Esophagus (tissue), 2 donors: ENCODE data around the gene MBIP. TPM values are rescaled to one million over a fixed set of nuclear protein-coding genes. Genes with fewer than 3 reads are reported as not detected.

Experiments used
- H3K27ac ChIP-seq, 2 donors: one replicate each; pipeline ENCODE4 v1.5.1; 2013; ENCODE audit warnings: low read depth in 2 of 2, mild to moderate bottlenecking in 2 of 2, inconsistent platforms in 1 of 2, low read length in 1 of 2, moderate library complexity in 1 of 2
- H3K27me3 ChIP-seq, 2 donors: one replicate each; pipeline ENCODE4 v1.6.1; 2013; ENCODE audit warnings: low read length in 2 of 2, control low read depth in 1 of 2, mild to moderate bottlenecking in 1 of 2; ENCODE audit not compliant: insufficient read depth in 2 of 2, control insufficient read depth in 1 of 2
- H3K36me3 ChIP-seq, 2 donors: one replicate each; pipeline ENCODE4 v1.6.1; 2013; ENCODE audit warnings: low read length in 1 of 2; ENCODE audit not compliant: control insufficient read depth in 2 of 2, insufficient read depth in 2 of 2
- H3K4me1 ChIP-seq, 2 donors: one replicate each; pipeline ENCODE4 v1.6.1; 2013; ENCODE audit warnings: low read length in 1 of 2; ENCODE audit not compliant: control insufficient read depth in 2 of 2, insufficient read depth in 2 of 2
- H3K4me3 ChIP-seq, 2 donors: one replicate each; pipeline ENCODE4 v1.5.1; 2013; ENCODE audit warnings: low read length in 2 of 2, mild to moderate bottlenecking in 2 of 2, low read depth in 1 of 2, moderate library complexity in 1 of 2
- H3K9me3 ChIP-seq, 2 donors: one replicate each; pipeline ENCODE4 v1.6.1; 2013; ENCODE audit warnings: mild to moderate bottlenecking in 2 of 2, low read depth in 1 of 2, low read length in 1 of 2, moderate library complexity in 1 of 2; ENCODE audit not compliant: control insufficient read depth in 2 of 2, insufficient read depth in 1 of 2
- WGBS, 2 donors: extraction: QIAGEN DNeasy Blood & Tissue Kit; methylation state at CpG; one replicate each; pipeline ENCODE4 v1.1.7; 2013; 5-methylcytosine and 5-hydroxymethylcytosine counted together
- polyA plus RNA-seq, 2 donors: library from polyadenylated mRNA; stranded (reverse); fragments of 200-250 nt; gene quantifications; one replicate each; pipeline ENCODE4 v1.2.3, GENCODE V29; 2013
- donor health status: healthy with polysubstance abuse.
- donor health status: Bipolar disorder and iron deficiency.

MBIP gene, protein sequence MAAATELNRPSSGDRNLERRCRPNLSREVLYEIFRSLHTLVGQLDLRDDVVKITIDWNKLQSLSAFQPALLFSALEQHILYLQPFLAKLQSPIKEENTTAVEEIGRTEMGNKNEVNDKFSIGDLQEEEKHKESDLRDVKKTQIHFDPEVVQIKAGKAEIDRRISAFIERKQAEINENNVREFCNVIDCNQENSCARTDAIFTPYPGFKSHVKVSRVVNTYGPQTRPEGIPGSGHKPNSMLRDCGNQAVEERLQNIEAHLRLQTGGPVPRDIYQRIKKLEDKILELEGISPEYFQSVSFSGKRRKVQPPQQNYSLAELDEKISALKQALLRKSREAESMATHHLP
- 10 to 100 TPM in 1 of 2 donors, 1 to 10 TPM in 1; 9.2 to 11.3 TPM for polyA plus RNA-seq

DNA sequence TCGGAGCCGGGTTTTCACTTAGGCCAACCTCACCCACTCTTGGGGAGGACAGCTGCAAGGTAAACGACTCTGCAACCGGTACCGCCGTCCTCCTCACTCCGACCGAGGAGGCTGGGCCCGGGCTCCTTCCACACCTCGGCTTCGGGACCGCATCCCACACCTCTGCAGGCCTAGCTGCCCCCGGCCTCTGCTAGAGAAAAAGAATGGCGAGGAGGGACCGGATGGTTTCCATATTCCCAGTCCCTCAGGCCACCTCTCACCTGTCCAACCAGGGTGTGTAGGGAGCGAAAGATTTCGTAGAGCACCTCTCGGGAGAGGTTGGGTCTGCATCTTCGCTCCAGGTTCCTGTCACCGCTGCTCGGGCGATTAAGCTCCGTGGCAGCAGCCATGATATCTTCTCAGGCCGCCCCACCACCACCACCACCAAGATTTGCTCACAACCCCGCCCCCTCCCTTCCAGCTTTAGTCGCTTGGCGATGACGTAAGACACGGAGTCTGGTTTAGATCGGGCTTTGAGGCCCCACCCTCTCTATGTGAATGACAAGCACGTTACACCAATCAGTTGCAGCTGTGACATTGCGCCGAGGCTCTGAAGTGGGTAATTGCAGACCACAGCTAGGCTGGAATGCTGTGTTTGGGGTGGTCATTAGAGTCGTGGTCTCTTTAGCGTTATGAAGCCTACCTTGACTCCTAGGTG, at the start of gene MBIP:
TSS of gene MBIP (minus strand) at position 438 of the 697 bp plus-strand sequence. CDS start at position 389, 49 bp downstream.
- H3K9me3 ChIP-seq, result no peaks in the 10 kb centered on the region
- H3K27me3 ChIP-seq, result no peaks in the 10 kb centered on the region
- no peaks in the 10 kb centered on the region for H3K4me1 ChIP-seq
- no peaks in the 10 kb centered on the region for H3K36me3 ChIP-seq
- WGBS, 2 donors, result 0% methylated on average over 35 of the region's 35 CpGs
- H3K27ac ChIP-seq, result peak within 1 kb of the TSS; percentile 78 to 96
- peak within 1 kb of the TSS; percentile 81 to 96 for H3K4me3 ChIP-seq

DNA sequence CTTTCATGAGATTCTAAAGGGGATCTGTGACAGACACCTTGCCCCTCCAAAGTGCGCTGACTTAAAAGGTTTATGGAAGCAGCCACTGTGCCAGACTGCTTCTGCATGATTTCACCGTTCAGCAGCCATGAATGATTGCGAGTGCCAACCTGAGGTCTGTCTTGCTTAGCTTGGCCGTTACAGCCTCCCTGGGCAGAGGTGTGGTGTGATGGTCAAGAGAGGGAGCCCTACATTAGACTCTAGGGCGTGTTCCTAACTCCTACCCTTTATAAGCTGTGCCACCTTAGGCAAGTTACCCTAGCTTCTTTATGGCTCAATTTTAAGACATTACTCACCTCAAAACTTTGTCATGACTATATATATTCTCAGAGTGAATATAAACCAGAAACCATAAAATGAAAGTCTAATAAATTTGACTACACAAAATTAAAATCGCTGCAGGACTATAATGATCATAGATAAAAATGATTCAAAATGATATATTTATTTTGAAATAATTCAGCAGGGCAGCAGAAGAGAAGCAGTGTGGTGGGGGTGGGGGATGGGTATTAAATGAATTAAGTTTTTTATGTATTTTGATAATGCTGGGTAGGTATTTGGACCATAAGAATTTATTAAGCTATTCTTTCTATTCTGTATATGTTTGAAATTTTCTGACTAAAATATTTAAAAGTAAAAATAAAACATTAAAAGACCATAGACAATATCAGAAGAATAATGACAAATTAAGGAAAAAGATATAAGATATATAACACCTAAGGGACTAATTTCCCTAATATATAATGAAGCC, 47.7 kb upstream of the MBIP start:
- WGBS, 2 donors, result 69 to 81% methylated on average over 6 of the region's 6 CpGs
- no peaks in the 10 kb centered on the region for H3K27me3 ChIP-seq
- H3K27ac ChIP-seq, result no peak overlapping the region
- H3K36me3 ChIP-seq, result no peaks in the 10 kb centered on the region
- H3K9me3 ChIP-seq, result no peaks in the 10 kb centered on the region
- H3K4me1 ChIP-seq, result no peaks in the 10 kb centered on the region
- no peak overlapping the region for H3K4me3 ChIP-seq

DNA sequence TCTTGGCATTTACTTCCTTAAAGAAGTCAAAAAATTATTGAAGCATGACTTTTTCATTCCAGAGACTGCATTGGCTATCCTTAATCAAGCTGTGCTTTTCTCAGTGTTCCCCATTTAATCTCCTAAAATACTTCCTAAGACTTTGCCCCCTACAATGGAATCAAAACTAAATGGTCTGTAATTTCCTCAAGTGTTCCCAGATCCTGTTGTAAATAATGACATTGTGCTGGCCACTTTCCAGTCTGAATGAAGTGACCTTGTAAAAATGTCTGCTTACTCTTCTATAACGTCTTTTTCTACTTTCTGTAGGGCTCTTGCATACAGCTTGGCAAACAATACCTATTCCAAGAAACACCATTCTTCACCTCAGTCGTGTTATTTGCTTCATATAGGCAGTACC, 45.3 kb upstream of the MBIP start:
- H3K27me3 ChIP-seq, result no peaks in the 10 kb centered on the region
- no peaks in the 10 kb centered on the region for H3K36me3 ChIP-seq
- WGBS, 2 donors, result 33 to 37% methylated on average over 2 of the region's 2 CpGs
- H3K9me3 ChIP-seq, result no peaks in the 10 kb centered on the region
- H3K4me1 ChIP-seq, result no peaks in the 10 kb centered on the region
- no peak overlapping the region for H3K4me3 ChIP-seq
- H3K27ac ChIP-seq, result no peak overlapping the region

DNA sequence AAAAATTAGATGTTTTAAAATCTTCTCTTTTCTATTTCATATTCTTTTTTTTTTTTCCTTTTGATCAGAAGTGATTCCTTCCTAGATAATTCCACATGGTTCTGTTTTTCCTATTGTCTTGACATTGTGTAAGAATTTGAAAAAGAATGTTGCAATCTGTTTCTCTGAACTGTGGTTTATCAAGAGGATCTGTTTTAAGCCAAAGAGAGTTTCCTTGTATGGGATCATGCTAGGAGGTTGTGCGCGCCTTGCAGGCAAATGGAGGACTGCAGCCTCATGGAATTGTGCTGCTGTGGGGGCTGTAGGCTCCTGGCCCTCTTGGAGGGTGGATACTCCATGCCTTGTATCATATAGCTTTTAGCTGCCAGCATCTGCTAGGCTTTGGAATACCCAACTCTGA, 43.3 kb upstream of the MBIP start:
- no peaks in the 10 kb centered on the region for H3K9me3 ChIP-seq
- 95 to 96% methylated on average over 2 of the region's 2 CpGs for WGBS, 2 donors
- no peak overlapping the region for H3K4me3 ChIP-seq
- no peaks in the 10 kb centered on the region for H3K36me3 ChIP-seq
- no peaks in the 10 kb centered on the region for H3K27me3 ChIP-seq
- no peak overlapping the region for H3K27ac ChIP-seq
- H3K4me1 ChIP-seq, result no peaks in the 10 kb centered on the region

DNA sequence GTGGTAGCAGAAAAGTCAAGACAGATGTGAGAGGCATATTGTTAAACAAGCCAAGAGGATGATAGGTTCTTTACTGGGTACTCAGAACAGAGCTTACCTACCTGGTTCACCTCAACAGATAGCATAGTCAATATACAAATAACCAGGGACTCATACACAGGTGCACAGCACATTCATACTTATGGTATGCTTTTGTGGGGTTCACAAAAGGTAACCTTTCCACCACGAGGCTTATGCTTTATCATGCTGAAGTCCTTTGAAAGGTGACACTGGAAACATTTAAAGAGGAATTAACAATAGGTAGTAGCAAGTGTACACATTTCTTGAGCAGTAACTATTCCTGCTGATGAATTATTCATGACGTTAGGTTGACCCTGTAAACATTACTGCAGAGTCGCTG, 42.2 kb upstream of the MBIP start:
- Histone ChIP-seq H3K9me3 (no peaks in the 10 kb centered on the region), H3K27me3 (no peaks in the 10 kb centered on the region)
- WGBS, 2 donors, result 36 to 47% methylated on average over 3 of the region's 3 CpGs

DNA sequence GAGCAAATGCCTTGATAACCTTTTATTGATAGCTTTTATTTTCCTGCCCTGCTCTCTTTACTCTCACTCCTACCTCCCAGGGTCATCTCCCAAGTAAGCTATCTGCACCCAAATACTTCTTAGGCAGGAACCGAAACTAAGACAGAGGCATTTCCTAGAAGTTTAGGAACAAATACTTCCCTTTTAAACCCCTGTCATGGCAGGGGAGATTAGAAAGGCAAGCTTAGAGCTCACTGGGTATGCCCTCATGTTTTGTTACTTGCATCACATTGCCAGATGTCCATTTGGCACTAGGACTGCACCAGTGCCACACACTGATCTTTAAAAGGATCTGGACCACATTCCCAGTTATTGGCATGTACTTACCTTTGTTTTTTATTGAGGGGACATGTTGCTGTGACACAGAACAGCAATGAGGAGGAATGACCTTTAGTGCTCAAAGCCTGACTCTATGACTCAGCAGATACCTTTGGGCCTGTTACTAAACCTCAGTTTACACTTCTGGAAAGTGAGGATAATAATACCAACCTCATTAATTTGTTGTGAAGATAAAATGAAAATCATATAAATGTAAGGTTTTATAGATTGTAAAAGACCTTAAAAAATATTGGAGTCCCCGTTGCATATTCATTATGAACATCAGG, 40.9 kb upstream of the MBIP start:
- no peaks in the 10 kb centered on the region for H3K4me1 ChIP-seq
- H3K9me3 ChIP-seq, result no peaks in the 10 kb centered on the region
- H3K4me3 ChIP-seq, result no peak overlapping the region
- no peaks in the 10 kb centered on the region for H3K27me3 ChIP-seq
- H3K27ac ChIP-seq, result no peak overlapping the region
- no peaks in the 10 kb centered on the region for H3K36me3 ChIP-seq
- 81 to 83% methylated on average over 2 of the region's 2 CpGs for WGBS, 2 donors

More for the DNA sequence above, 42.2 kb upstream of the MBIP start:
- H3K4me3 ChIP-seq, result no peak overlapping the region
- H3K4me1 ChIP-seq, result no peaks in the 10 kb centered on the region
- no peaks in the 10 kb centered on the region for H3K36me3 ChIP-seq
- H3K27ac ChIP-seq, result no peak overlapping the region

DNA sequence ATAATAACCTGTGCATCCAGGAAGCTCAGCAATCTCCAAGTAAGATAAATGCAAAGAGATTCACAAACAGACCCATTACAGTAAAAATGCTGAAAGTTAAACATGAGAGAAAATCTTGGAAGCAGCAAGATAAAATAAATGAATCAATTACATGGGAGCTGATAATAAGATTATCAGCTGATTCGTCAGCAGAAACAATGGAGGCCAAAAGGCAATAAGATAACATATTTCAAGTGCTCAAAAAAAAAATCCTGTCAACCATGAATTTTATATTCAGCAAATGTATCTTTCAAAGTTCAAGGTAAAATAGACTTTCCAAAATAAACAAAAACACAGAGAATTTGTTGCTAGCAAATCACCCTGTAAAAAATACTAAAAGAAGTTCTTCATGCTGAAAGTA, 36.4 kb upstream of the MBIP start:
- WGBS, 2 donors, result 77 to 79% methylated on average over 1 of the region's 1 CpG
- H3K4me1 ChIP-seq, result no peaks in the 10 kb centered on the region

DNA sequence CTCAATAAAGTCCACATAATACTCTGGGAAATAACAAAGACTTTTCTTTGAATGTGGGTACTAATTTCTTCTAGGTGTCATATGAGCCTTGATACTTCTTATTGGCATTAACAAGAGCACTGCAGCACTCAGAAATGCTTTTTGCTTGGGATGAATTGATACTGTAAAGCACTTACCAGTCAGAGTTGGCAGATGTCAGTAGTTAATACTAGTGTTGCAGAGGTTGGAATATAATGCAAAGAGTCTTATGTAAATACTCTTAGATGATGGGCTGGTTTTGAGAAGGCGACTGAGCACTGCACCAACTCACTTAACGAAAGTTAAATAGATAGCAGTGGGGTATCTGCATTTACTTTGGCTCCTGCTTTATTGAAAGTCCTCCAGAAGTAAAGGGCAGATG, 25.6 kb upstream of the MBIP start:
- Histone ChIP-seq H3K27ac (no peak overlapping the region), H3K27me3 (no peaks in the 10 kb centered on the region), H3K9me3 (no peaks in the 10 kb centered on the region), H3K4me1 (no peaks in the 10 kb centered on the region), H3K4me3 (no peak overlapping the region), H3K36me3 (no peaks in the 10 kb centered on the region)
- 39 to 58% methylated on average over 2 of the region's 2 CpGs for WGBS, 2 donors

More for the DNA sequence above, 36.4 kb upstream of the MBIP start:
- Histone ChIP-seq H3K4me3 (no peak overlapping the region), H3K36me3 (no peaks in the 10 kb centered on the region), H3K27me3 (no peaks in the 10 kb centered on the region), H3K9me3 (peaks cover 4% of the 10 kb centered on the region in 2 donors), H3K27ac (no peak overlapping the region)

DNA sequence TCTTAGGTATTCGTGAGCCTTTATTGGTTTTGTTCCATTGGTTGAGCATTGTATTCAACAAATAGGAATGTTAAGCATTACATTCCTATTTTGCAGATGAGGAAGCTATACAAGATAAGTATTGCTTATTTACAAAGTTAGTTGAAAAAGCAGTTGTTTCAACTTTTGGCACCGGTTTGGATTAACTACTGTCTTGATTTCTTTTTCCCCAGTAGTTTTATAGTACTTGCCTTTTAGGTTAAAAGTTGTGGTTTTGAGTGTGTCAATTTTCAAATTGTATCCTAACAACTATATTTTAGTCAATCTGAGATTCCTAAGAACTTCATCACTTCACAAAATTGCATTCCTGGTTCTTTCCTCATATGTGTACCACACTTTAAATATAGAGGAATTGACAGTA, 23.8 kb upstream of the MBIP start:
- no peaks in the 10 kb centered on the region for H3K4me1 ChIP-seq
- WGBS, 2 donors, result 34 to 70% methylated on average over 2 of the region's 2 CpGs
- H3K4me3 ChIP-seq, result no peak overlapping the region
- H3K27ac ChIP-seq, result no peak overlapping the region
- no peaks in the 10 kb centered on the region for H3K36me3 ChIP-seq
- no peaks in the 10 kb centered on the region for H3K27me3 ChIP-seq
- H3K9me3 ChIP-seq, result no peaks in the 10 kb centered on the region
